Left lobe of liver (tissue), 2 donors: ENCODE data around the gene GLI3. TPM values are rescaled to one million over a fixed set of nuclear protein-coding genes. Genes with fewer than 3 reads are reported as not detected.

Experiments used
- ATAC-seq: fragments of 200-7000 bp; cut with Tn5 transposase; one replicate; pipeline ENCODE4 v1.9.1; 2020; ENCODE audit warnings: mild to moderate bottlenecking, moderate library complexity
- DNase-seq: peaks from one replicate; pipeline ENCODE4 v3.0.0-alpha.2; 2020; ENCODE audit warnings: low spot score
- total RNA-seq: library from RNA; stranded (reverse); gene quantifications from one replicate; pipeline ENCODE4 v1.2.1, GENCODE V29; 2021
- donor health status: DM: no; HTN: no; CAD: no; lungs with moderate emphysema.
- donor health status: DM: no; HTN: yes; CAD: no.

Gene GLI3
- total RNA-seq, 1 donor from 2014 or later: 0.88 TPM

DNA sequence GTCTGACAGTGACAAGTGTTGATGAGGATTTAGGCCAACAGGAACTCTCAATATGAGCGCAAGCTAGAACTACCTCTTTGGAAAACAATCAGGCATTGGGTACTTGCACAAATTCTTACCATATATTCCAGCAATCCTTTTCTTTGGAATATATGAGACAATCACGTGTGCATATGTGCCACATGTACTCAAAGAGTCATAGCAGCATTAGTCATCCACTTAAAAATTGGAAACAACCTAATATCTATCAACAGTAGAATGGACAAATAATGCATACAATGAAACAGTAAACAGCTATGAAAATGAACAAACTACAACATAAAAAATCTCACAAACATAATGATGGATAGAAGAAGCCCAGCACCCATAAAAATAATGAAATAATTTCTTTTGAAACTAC, 179.7 kb downstream of the GLI3 start:
- DNase-seq: no peak
- no peak for ATAC-seq

DNA sequence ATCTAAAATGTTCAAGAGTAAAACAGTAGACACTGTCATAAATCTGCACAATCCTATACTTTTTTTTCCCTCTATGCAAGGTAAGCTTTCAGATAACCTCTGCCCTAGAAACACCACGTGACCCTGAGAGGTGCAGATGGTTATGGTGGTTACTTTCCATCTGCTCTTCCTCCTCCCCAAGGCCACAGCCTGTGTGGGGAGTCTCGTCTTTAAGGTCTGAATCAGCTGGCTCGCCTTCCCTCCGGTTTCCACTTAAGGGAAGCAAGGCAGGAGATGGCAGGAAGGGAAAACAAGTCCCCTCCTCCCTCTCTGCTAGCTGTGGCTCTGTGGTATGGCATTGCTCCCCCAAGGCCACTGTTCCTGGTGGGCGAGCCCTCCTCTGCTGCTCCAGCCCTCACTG, 181.8 kb downstream of the GLI3 start:
- no peak for ATAC-seq

DNA sequence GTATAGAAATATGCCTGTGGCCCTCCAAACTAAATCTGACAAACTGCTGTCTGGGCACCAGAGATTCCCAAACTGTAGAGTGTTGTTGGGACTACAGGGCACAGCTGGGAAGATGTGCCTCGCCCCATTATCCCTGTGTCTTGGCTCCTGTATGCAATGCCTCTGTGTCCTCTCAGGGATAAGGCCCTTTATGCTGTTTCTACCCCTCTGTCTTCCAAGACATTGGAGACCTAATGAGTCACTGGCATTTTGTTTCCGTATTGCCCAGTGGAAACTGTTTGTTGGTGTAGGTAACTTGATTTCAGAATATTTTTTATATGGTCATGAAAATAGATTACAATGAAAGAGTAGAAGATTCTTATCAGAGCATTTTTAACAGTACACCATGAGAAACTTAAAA, 183.2 kb downstream of the GLI3 start:
- ATAC-seq (no peak), DNase-seq (no peak)

More for the DNA sequence above, 181.8 kb downstream of the GLI3 start:
- no peak for DNase-seq

DNA sequence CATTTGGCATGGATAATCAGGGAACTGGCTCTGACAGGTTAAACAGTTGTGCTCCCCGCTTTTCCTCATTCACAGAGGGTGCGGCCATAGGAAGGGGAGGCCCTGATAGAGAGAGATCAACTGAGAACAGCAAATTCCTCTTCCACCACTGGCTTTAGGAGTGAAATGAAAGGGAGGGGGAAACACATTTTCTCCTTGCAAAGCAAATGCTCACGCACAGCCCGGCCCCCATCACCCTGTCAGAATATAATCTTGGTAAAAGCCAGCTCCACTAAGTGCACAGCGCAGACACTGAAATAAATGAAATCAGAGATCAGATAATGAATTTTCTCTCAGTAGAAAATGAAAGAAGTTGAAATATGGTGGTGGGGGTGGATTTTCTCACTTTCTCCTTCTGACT, 187.2 kb downstream of the GLI3 start:
- no peak for ATAC-seq
- DNase-seq: no peak

DNA sequence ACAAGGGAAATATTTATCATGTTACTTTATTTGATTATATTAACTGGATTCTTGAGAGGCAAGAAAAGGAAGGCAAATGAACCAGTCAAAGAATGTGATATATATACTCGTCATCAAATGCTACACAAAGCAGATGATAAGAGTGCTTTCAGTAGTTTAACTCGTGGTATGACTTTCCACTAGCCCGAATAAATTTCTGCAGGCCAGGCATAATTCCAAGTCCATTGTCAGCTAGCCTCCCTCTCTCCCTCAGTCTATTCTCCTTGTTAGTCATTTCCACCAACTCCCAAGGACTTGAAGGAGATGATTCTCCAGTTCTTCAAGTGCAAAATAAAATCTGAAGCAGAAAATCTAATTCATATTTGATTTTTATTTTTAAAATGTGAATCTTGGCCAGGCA, 190.5 kb downstream of the GLI3 start:
- DNase-seq: no peak
- ATAC-seq: no peak

DNA sequence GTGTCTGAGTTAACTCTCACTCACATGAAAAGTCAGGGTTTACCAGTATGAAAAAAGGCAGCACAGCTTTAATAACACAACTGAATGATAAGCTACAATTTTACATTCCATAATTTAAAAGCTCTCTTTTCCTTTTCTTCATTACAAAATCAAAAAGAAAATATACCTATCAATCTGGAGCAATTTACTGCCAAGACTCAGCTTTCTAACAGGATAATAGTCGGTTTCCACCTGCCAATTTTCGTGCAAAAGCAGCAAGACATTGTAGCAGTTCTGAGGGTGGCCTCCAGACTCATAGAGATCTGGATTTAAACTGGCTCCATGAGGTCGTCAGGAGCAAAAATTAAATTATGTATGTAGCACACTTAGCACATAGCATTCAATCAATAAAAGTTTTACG, 191.0 kb downstream of the GLI3 start:
- no peak for ATAC-seq
- no peak for DNase-seq

DNA sequence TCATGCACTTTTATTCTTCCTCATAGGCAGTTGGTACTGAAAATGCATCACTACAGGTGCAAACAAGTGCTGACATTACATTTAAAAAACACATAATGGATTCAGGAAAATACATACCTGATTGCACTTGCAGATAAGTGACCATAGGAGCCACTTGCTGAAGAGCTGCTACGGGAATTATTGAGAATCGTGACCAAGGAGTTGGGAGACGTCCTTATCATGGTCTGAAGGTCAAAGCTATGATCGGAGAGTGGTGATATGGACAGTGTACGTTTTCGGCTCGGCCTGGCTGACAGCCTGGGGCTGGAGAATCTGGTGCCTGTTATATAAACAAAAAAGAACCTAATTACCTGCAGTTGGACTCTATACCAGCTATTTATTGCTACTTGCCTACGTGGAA, 197.1 kb downstream of the GLI3 start:
- DNase-seq (no peak), ATAC-seq (no peak)

DNA sequence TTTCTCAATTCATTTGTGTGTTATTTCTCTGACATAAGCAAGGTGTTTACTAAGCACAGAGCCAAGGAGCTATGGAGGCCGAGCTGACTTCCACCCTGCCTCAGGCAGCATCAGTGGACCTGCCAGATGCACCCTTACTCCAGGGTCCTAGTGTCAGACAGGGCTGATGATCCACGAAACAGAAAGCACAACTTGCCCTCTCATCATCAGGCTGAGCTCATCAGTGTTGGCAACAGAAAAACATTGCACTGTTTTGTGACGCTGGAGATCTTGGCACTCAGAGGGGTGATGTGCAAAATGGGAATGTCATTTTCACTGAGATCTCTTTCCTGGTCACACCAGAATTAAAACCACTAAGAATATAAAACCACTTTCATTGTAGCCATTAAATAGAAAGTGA, 201.8 kb downstream of the GLI3 start:
- no peak for DNase-seq

DNA sequence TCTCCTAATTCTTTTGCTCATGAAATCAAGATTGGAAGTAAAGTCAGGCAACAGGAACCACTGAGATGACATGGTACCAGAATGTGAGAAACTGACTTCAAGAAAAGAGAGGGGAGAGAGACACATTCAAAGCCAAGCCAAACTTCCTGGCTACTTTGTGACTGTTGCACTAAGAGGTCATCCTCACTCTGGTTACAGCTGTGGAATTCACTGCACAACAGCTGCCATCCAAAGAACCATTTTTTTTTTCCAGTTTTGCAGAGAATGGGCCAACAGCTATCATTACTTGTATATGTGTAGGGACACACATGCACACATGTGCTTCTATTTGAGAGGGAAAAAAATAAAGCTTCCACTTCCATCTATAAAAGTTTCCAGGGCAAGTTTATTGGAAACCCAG, 203.5 kb downstream of the GLI3 start:
- DNase-seq (no peak), ATAC-seq (no peak)

More for the DNA sequence above, 201.8 kb downstream of the GLI3 start:
- no peak for ATAC-seq

DNA sequence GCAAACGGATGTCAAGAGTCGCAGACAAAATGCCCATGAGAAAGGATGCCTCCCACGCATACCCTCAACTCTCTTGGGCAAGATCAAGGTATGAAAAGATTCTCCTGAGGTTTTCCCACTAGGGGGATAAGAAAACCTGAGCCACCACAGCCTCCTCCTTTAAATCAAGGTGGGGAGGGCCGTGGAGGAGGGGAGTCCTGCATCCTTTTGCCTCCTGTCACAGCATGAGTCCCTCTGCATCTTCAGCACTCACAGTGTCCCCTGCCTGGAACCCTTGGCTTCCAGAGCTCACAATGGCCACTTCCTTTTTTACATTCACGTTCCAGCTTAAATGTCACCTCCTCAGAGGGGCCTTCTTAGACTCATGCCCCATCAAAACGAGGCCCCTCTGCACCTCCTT, 207.6 kb downstream of the GLI3 start:
- DNase-seq (no peak), ATAC-seq (no peak)

DNA sequence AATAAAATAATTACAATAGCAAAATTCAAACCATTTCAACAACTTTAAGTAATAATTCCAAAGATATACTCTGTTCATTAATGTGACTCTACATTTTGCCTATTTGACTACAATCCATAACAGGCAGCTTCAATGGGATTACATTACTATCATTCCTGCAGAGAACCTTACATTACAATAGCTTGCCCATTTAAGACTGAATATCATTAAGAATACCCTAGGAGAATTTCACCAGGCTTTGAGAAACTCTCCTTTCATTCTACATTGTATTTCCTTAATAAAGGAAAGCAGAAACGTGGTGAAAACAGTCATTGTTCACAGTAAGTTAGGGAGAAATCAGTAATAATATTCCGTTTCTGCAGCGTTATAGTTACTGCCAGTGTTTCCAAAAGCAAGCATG, 209.5 kb downstream of the GLI3 start:
- ATAC-seq (no peak), DNase-seq (no peak)

DNA sequence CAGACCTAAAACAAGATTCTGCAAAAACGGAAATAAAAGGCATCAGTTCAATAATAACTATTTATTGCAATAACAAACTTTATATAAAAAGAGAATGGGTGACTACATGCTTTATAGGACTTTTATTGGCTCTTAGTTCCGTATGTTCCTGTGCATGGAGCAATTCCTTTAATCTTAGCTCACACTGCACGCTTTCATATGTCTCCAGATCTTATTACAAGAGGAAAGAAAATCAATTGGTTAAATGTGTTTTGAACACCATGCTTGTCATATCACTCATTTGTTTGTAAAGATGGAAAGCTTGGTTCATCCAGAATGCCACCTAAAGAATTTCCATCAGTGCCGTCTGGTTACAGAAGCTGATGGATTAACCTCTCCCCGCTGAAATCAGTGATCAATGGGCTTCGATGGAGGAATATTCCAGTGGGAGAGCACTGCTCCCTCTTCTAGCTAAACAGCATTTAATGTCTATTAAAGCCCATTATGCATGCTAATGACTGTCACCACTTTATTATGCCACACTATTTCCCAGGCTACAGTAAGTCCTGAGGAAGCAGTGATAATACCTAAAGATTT, 210.3 kb downstream of the GLI3 start:
- DNase-seq: no peak
- no peak for ATAC-seq

DNA sequence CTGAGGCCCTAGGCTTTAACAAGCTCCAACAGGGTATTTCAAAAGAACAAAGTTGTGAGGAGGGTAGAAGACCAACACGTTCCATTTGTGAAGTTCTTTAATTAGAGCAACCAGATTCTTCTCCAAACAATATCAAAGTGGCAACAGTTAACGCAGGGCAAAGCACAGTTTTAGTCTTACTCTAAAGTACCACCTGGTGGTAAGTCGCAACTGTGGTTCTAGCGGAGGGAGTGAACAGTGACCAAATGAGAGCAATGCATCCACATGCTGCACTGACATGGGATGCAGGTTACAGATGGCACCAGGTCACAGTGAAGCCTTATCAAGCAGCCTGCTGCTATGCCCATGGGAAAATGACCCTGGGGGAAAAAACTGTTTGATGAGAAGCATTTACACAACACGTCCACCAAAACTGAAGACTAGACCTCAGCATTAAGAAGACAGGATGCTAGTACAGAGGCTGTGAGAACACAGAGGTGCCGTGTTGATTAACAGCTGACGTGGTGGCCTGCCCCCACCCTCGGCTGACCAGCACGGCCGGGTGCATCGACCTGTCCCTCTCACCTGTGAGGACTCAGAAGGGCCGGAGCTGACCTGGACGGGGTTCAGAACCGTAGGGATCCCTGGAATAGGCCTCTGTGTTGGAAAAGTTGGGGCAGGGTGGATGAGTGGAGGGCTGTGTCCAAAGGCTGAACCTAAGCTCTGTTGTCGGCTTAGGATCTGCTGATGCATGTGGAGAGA, 211.2 kb downstream of the GLI3 start:
- no peak for ATAC-seq
- DNase-seq: no peak

DNA sequence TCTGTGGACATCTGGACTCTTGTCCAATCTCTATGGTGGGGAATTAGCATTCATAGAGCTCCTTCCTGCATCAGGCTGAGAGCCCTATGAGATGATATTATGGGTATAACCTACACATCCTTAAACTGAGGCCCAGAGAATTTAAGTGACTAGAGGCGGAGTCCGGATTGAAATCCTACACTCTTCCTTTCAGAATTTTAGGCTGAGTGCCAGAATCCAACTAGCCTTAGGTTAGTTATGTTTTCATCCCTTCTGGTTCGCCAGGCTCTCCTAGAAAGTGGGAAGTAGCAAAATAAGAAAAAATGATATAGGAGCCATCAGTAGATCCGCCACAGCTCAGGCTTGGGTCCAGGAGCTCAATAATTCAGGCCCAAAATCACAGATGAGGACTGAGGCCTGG, 212.5 kb downstream of the GLI3 start:
- ATAC-seq (no peak), DNase-seq (no peak)

DNA sequence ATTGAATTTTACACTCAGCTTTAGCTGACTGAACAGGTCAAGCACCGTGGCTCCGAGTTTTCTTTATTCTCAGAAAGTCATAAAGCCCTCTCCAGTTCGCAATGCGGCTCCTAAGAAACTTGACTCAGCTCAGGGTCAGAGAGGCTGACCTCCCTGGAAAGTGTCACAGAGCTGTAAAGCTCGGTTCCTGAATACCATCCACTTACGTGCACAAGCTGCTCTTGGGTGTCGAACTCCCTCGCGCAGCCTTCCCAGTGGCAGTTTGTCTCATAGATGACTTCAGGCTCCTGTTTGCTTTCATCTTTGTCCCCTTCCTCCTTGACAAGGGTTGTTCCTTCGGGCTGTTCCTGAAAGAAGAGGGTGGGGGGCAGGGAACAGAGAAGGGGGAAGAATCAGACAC, 213.7 kb downstream of the GLI3 start:
- DNase-seq (no peak), ATAC-seq (no peak)

DNA sequence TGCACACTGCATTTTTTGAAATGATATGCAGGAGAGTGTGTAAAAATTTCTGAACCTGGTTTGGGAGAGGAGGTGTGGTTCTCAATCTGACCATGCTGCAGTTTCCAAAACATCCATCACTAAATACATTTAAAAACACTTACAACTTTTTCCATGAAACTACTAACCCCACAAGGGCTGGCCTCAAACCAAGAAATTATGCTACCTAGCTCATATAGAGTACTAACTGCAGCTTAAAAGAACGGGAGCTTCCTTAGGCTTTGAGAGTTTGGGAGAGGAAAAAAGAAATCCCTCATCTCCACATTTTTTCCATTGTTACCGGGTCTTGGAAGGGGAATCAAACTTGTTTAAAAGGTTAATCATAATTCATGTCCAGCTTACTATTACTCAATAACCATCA, 214.2 kb downstream of the GLI3 start:
- no peak for ATAC-seq
- DNase-seq: no peak

DNA sequence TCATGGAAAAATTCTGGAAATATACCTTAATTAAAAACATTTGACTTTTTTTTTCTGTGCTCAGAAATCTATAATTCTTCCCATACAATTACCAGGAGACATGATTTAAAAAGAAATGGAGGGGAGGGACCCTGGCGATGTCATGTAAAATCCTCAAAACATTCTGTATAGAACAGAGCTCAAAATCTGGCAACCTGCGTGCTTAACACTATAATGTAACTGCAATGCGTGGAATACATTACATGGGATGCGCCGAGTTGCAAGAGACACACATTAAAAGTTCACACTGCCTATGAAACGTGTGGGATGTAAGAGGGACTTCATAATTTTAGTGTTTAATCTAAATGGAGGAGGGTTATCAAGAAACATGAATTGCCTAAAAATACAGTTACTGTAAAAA, 215.0 kb downstream of the GLI3 start:
- ATAC-seq (no peak), DNase-seq (no peak)

DNA sequence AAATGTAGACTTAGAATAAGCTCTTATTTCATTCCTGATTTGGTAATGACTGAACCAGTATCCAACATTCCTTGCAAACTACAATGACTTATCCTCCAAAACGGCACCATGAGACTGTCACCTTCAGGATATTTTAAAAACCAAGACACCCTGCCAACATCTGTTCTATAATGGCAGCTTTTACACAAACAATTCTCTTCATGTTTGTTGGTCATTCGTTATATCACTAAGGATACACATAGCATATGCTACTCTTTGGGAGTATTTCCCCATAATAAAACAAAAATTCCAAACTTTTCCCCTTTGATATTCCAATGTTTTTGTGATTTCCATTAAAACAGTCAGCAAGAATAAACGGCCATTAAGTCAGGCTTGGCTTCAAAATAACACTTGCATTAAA, 215.4 kb downstream of the GLI3 start:
- ATAC-seq: no peak
- DNase-seq: no peak

DNA sequence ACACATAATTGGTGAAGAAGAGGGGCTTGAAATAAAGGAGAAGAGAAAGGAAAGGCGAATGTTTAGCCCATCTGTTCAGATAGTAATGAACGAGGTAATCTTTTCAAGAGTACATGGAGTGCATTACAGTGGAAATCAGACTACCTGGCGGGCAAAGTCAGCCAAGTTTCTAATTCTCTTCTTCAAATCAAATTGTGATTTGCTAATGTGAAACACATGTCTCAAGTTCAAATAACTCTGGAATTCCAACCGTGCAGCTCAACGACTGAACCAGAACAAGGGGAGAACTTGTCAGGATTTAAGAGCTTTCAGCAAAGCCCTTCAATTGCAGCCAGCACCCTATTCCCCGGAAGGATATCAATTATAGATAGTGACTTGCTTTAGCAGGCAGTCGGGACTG, 216.9 kb downstream of the GLI3 start:
- no peak for ATAC-seq

DNA sequence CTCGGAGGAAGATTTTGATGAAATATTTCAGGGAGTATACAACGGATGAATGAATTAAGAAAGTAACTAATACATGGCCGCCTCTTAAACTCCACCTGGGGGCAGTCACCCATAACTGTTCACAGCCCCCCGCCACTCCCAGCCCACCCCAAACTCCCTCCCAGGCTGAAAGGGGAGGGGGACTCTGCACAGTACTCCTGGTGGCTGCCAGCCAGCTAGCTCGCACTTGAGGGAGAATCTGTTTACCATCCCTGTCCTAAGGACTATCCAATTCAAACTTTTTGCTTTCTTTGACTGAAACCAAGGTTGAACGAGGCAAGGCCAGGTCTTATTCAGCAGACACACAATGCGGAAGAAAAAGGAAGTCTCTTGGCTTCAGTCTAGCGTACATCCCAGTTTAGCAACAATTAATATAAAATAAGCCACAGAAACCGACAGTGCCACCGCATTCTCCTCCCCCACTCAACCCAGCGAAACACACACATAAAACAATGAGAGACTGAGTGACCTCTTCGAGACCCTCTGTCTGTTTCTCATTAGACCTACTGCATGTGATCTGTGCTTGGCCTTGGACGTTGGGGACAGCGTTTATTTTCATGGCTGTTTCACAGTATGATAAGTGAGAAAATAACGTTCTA, 219.5 kb downstream of the GLI3 start:
- ATAC-seq (no peak), DNase-seq (no peak)

More for the DNA sequence above, 216.9 kb downstream of the GLI3 start:
- DNase-seq: no peak

DNA sequence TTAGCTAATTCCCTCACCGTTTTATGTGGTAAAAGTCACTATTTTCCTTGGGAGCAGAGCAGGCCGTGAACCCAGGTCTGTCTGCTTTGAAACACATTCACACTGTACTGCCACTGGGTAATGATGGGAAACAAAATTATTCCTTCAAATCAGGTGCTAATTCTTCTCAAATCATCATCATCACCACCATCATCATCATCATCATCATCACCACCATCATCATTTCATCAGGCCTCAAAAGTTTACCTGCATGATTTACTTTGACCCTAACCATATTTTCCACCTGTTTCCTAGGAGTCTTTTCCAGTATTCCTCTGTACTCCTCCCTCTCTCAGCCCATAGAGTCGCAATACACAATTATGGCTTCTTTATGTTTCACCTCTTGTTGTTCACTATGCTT, 220.5 kb downstream of the GLI3 start:
- ATAC-seq (no peak), DNase-seq (no peak)
